ENCODE data around the gene GADD45B.

DNA sequence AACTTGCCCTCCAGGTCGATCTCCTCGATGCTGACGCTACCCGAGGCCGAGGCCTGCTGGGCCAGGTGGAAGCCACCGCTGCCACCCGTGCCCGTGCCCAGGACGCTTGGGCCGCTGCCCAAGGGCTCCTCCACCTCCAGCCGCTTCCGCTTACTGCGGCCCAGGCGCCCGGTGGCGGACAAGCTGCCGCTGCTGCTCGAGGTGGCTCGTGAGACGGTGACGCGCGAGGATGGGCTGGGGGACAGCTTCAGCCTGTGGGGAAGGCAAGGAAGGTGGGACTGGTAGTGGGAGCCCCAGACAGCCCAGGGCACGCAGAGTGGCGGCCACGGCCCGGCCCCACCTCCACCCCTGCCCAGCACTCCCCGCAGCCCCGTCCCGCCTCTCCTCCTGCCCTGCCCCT is 42.1 kb upstream of the GADD45B start:
- TF ChIP-seq, protein P1, sequence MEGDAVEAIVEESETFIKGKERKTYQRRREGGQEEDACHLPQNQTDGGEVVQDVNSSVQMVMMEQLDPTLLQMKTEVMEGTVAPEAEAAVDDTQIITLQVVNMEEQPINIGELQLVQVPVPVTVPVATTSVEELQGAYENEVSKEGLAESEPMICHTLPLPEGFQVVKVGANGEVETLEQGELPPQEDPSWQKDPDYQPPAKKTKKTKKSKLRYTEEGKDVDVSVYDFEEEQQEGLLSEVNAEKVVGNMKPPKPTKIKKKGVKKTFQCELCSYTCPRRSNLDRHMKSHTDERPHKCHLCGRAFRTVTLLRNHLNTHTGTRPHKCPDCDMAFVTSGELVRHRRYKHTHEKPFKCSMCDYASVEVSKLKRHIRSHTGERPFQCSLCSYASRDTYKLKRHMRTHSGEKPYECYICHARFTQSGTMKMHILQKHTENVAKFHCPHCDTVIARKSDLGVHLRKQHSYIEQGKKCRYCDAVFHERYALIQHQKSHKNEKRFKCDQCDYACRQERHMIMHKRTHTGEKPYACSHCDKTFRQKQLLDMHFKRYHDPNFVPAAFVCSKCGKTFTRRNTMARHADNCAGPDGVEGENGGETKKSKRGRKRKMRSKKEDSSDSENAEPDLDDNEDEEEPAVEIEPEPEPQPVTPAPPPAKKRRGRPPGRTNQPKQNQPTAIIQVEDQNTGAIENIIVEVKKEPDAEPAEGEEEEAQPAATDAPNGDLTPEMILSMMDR (IDR thresholded peaks at IDR 0.05; ENCODE audit: low read depth, low read length), result no peak
- no peak for TF ChIP-seq EZH2phosphoT487 (IDR thresholded peaks at IDR 0.05; ENCODE audit: low read depth)
